ENCODE results near the gene RC3H1. TPM values are rescaled to one million over a fixed set of nuclear protein-coding genes. Genes with fewer than 3 reads are reported as not detected.

Gene RC3H1
- total and polyA plus RNA-seq, 4 donors = 2.0 to 20.7 (median 9.7) TPM

GRCh38 chr1:173893611-173894010, 128.5 kb downstream of the RC3H1 start:
- Histone ChIP-seq H3K36me3 (ENCODE audit: control insufficient read depth in 4 of 4, insufficient read depth in 3 of 4, low read depth in 1 of 4, low read length in 3 of 4) (peaks cover 0 to 17% (median 1%) of the 10 kb centered on the region in 4 donors), H3K9me3 (ENCODE audit: control insufficient read depth in 4 of 4, low read length in 3 of 4) (no peaks in the 10 kb centered on the region), H3K27me3 (ENCODE audit: control insufficient read depth in 4 of 4, insufficient read depth in 4 of 4, low read length in 3 of 4) (no peaks in the 10 kb centered on the region), H3K4me3 (ENCODE audit: low read depth in 1 of 3, low read length in 3 of 3) (no peak overlapping the region), H3K9ac (ENCODE audit: low read depth in 1 of 2, low read length in 2 of 2) (no peak overlapping the region), H3K27ac (ENCODE audit: low read depth in 1 of 2, low read length in 2 of 2) (no peak overlapping the region), H3K4me1 (ENCODE audit: control insufficient read depth in 4 of 4, insufficient read depth in 4 of 4, low read length in 3 of 4) (no peaks in the 10 kb centered on the region)
- 96% methylated on average over 1 of the region's 1 CpG for WGBS
- TF ChIP-seq JUND (IDR thresholded peaks at IDR 0.05) = no peak
- TF ChIP-seq RAD21 (IDR thresholded peaks at IDR 0.05) = no peak
- TF ChIP-seq REST (IDR thresholded peaks at IDR 0.05) = no peak
- no peak for TF ChIP-seq FOXA1 (IDR thresholded peaks at IDR 0.05)
- TF ChIP-seq YY1 (IDR thresholded peaks at IDR 0.05) = no peak
- no peak for TF ChIP-seq EGR1 (IDR thresholded peaks at IDR 0.05; ENCODE audit: low read depth in 2 of 2)
- TF ChIP-seq ZBTB33 (IDR thresholded peaks at IDR 0.05) = no peak
- no peak for TF ChIP-seq FOXA2 (IDR thresholded peaks at IDR 0.05)
- DNase-seq (ENCODE audit: low spot score) = no peak

GRCh38 chr1:173889885-173890284, 132.3 kb downstream of the RC3H1 start:
- WGBS = 97% methylated on average over 2 of the region's 2 CpGs
- Histone ChIP-seq H3K27ac (ENCODE audit: low read depth in 1 of 2, low read length in 2 of 2) (no peak overlapping the region), H3K9me3 (ENCODE audit: control insufficient read depth in 4 of 4, low read length in 3 of 4) (no peaks in the 10 kb centered on the region), H3K4me1 (ENCODE audit: control insufficient read depth in 4 of 4, insufficient read depth in 4 of 4, low read length in 3 of 4) (no peaks in the 10 kb centered on the region), H3K36me3 (ENCODE audit: control insufficient read depth in 4 of 4, insufficient read depth in 3 of 4, low read depth in 1 of 4, low read length in 3 of 4) (peaks cover 2 to 20% (median 11%) of the 10 kb centered on the region in 4 donors), H3K4me3 (ENCODE audit: low read depth in 1 of 3, low read length in 3 of 3) (no peak overlapping the region), H3K27me3 (ENCODE audit: control insufficient read depth in 4 of 4, insufficient read depth in 4 of 4, low read length in 3 of 4) (no peaks in the 10 kb centered on the region), H3K9ac (ENCODE audit: low read depth in 1 of 2, low read length in 2 of 2) (no peak overlapping the region)
- no peak for DNase-seq (ENCODE audit: low spot score)
- TF ChIP-seq RAD21 (IDR thresholded peaks at IDR 0.05) (no peak), YY1 (IDR thresholded peaks at IDR 0.05) (no peak), HNF4A (conservative IDR thresholded peaks at IDR 0.05) (no peak), NR2F2 (IDR thresholded peaks at IDR 0.05) (no peak), EGR1 (IDR thresholded peaks at IDR 0.05; ENCODE audit: low read depth in 2 of 2) (no peak), FOXA2 (IDR thresholded peaks at IDR 0.05) (no peak), ZBTB33 (IDR thresholded peaks at IDR 0.05) (no peak), GABPA (IDR thresholded peaks at IDR 0.05 in 1 of 2, conservative IDR thresholded peaks at IDR 0.05 in 1 of 2) (no peak), SP1 (IDR thresholded peaks at IDR 0.05) (no peak), TAF1 (conservative IDR thresholded peaks at IDR 0.05) (no peak), ATF3 (IDR thresholded peaks at IDR 0.05) (no peak), JUND (IDR thresholded peaks at IDR 0.05) (no peak)
- TF ChIP-seq, protein P1, sequence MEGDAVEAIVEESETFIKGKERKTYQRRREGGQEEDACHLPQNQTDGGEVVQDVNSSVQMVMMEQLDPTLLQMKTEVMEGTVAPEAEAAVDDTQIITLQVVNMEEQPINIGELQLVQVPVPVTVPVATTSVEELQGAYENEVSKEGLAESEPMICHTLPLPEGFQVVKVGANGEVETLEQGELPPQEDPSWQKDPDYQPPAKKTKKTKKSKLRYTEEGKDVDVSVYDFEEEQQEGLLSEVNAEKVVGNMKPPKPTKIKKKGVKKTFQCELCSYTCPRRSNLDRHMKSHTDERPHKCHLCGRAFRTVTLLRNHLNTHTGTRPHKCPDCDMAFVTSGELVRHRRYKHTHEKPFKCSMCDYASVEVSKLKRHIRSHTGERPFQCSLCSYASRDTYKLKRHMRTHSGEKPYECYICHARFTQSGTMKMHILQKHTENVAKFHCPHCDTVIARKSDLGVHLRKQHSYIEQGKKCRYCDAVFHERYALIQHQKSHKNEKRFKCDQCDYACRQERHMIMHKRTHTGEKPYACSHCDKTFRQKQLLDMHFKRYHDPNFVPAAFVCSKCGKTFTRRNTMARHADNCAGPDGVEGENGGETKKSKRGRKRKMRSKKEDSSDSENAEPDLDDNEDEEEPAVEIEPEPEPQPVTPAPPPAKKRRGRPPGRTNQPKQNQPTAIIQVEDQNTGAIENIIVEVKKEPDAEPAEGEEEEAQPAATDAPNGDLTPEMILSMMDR (IDR thresholded peaks at IDR 0.05; ENCODE audit: low read depth, low read length, missing input control) = no peak

Measured in liver (tissue), 9 donors.